A673 (cell line): ENCODE measurements around the gene NBAS. TPM values are rescaled to one million over a fixed set of nuclear protein-coding genes. Genes with fewer than 3 reads are reported as not detected.

Source experiments
- BruUV-seq: library from RNA; stranded (reverse); fragments of 400-500 nt; replicated peaks from 2 replicates; lab custom pipeline; 2021; lab: Mats Ljungman, UMichigan
- CTCF ChIA-PET: fragments of 300-600 bp; sonication (Branson Sonifier 250); formaldehyde crosslinking; loops from one replicate; lab custom pipeline; 2022; ENCODE audit warnings: antibody characterized with exemption; lab: Charles Lee
- POLR2A ChIA-PET: fragments of 300-600 bp; sonication (Branson Sonifier 250); formaldehyde crosslinking; loops from one replicate; lab custom pipeline; 2022; ENCODE audit warnings: antibody characterized with exemption; ENCODE audit not compliant: low non-redundant PET; lab: Charles Lee
- DNase-seq: peaks from one replicate; pipeline ENCODE4 v3.0.0-alpha.2; 2015; ENCODE audit warnings: low spot score
- H3K27ac ChIP-seq: fragments of 200-600 bp; sonication (generic); 2 replicates; pipeline ENCODE4 v1.5.1; 2016; ENCODE audit warnings: mixed run types, low read depth, mild to moderate bottlenecking, mixed read lengths, antibody characterized with exemption, low read length; ENCODE audit not compliant: poor library complexity, severe bottlenecking
- H3K27me3 ChIP-seq: fragments of 200-600 bp; sonication (generic); replicated peaks from 2 replicates; pipeline ENCODE4 v1.6.1; 2017; ENCODE audit warnings: mixed run types, low read depth, mild to moderate bottlenecking, mixed read lengths, antibody characterized with exemption, low read length; ENCODE audit not compliant: insufficient read depth, poor library complexity
- H3K36me3 ChIP-seq: fragments of 200-600 bp; sonication (generic); 2 replicates; pipeline ENCODE4 v1.6.1; 2016; ENCODE audit warnings: mixed run types, mild to moderate bottlenecking, mixed read lengths, antibody characterized with exemption, low read length; ENCODE audit not compliant: insufficient read depth, poor library complexity, severe bottlenecking
- H3K4me1 ChIP-seq: fragments of 200-600 bp; sonication (generic); 2 replicates; pipeline ENCODE4 v1.6.1; 2017; ENCODE audit warnings: mixed run types, mild to moderate bottlenecking, mixed read lengths, antibody characterized with exemption, low read length; ENCODE audit not compliant: insufficient read depth, poor library complexity, severe bottlenecking
- H3K4me3 ChIP-seq: fragments of 200-600 bp; sonication (generic); 2 replicates; pipeline ENCODE4 v1.5.1; 2016; ENCODE audit warnings: low read depth, mixed run types, mild to moderate bottlenecking, mixed read lengths, low read length; ENCODE audit not compliant: poor library complexity, severe bottlenecking
- H3K9me3 ChIP-seq: fragments of 200-600 bp; sonication (generic); 2 replicates; pipeline ENCODE4 v1.6.1; 2016; ENCODE audit warnings: mixed run types, low read depth, mild to moderate bottlenecking, mixed read lengths, antibody characterized with exemption, low read length; ENCODE audit not compliant: poor library complexity, severe bottlenecking
- EZH2 ChIP-seq: fragments of 200-600 bp; sonication (generic); IDR thresholded peaks from 2 replicates; pipeline ENCODE4 v1.6.1; 2017; ENCODE audit warnings: borderline replicate concordance, low read depth, mild to moderate bottlenecking, mixed read lengths, antibody characterized with exemption, low read length; ENCODE audit not compliant: poor library complexity, severe bottlenecking
- intact Hi-C: fragments of 100-400 bp; cut with micrococcal nuclease; formaldehyde crosslinking; loops from one replicate; pipeline ENCODE4 v1.10.0; 2022; ENCODE audit not compliant: unreplicated experiment
- total RNA-seq: library from RNA; stranded (reverse); gene quantifications from 2 replicates; pipeline ENCODE4 v1.2.3, GENCODE V29; 2021
- TF ChIP-seq, protein P1 (sequence below): fragments of 300-800, 200-600 bp; sonication (generic); conservative IDR thresholded peaks from 2 replicates; pipeline ENCODE4 v1.5.1; 2017; ENCODE audit warnings: low read depth, mild to moderate bottlenecking, antibody characterized with exemption, low read length, moderate library complexity, mixed read lengths

NBAS gene
- total RNA-seq, 1 experiment from 2014 or later, result 38.7 TPM

DNA sequence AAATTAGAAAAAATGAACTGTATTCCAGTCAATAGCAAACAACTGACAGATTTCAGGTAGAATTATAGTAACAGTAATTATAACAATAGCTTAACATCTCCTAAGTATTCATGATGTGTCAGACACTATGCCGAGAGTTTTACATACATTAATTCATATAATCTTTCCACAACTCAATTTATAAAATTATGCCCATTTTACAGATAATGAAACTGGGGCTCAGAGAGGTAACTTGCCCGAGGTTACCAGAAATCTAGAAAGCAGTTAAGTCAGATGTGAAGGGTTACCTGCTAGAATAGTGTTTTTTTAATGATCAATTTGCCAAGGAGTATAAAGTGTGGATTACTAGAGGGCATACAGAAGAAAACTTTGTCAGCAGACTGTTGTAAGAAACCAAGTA is 12.2 kb downstream of the NBAS start:
- CTCF ChIA-PET, result no interaction called here
- H3K4me3 ChIP-seq, result no peak overlapping the region
- no peaks in the 10 kb centered on the region for H3K36me3 ChIP-seq
- no peaks in the 10 kb centered on the region for H3K4me1 ChIP-seq
- H3K9me3 ChIP-seq, result no peaks in the 10 kb centered on the region
- no peak for TF ChIP-seq EZH2
- TF ChIP-seq, protein P1, sequence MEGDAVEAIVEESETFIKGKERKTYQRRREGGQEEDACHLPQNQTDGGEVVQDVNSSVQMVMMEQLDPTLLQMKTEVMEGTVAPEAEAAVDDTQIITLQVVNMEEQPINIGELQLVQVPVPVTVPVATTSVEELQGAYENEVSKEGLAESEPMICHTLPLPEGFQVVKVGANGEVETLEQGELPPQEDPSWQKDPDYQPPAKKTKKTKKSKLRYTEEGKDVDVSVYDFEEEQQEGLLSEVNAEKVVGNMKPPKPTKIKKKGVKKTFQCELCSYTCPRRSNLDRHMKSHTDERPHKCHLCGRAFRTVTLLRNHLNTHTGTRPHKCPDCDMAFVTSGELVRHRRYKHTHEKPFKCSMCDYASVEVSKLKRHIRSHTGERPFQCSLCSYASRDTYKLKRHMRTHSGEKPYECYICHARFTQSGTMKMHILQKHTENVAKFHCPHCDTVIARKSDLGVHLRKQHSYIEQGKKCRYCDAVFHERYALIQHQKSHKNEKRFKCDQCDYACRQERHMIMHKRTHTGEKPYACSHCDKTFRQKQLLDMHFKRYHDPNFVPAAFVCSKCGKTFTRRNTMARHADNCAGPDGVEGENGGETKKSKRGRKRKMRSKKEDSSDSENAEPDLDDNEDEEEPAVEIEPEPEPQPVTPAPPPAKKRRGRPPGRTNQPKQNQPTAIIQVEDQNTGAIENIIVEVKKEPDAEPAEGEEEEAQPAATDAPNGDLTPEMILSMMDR, result no peak
- BruUV-seq, result no TSS peak
- intact Hi-C loops, result no loop called here
- no peaks in the 10 kb centered on the region for H3K27me3 ChIP-seq
- DNase-seq, result no peak
- POLR2A ChIA-PET, result no interaction called here
- H3K27ac ChIP-seq, result no peak overlapping the region

DNA sequence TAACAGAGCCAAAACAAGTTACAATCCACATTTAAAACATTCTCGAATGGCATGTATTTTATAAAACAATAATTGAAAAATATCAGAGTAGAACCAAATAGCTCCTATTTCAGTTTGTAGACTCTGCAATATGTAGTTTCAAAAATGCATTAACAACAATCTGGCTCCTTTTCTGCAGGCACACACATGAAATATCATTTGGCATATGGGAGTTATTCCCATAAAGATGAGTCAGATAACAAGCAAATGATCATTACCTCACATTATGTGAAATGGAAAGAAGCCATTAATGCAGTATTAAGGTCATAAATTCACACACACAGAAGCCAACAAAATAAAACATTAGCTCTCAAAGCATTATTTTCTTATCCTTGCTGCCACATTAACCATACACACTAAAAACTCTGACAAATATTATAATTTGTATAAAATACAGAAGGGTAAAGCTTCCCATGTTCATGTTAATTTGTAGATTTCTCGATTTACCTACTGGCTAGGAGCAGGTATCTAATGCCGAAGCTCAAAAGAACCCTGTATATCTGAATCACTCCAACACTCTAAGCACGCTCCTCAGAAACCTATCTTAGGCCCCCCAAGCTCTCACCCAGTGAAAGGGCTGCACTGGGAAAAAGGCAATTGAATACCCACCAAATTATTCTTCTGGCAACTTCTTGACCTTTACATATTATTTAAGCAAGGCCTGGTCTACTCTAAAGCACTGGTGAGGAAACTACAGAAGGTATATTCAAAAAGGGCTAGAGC is 13.8 kb downstream of the NBAS start:
- Histone ChIP-seq H3K9me3 (no peaks in the 10 kb centered on the region), H3K36me3 (no peaks in the 10 kb centered on the region), H3K27ac (no peak overlapping the region), H3K27me3 (no peaks in the 10 kb centered on the region), H3K4me1 (no peaks in the 10 kb centered on the region), H3K4me3 (no peak overlapping the region)
- BruUV-seq, result no TSS peak
- no peak for DNase-seq
- ChIA-PET CTCF (no interaction called here), POLR2A (no interaction called here)
- TF ChIP-seq, protein P1, result no peak
- TF ChIP-seq EZH2, result no peak
- intact Hi-C loops, result no loop called here

DNA sequence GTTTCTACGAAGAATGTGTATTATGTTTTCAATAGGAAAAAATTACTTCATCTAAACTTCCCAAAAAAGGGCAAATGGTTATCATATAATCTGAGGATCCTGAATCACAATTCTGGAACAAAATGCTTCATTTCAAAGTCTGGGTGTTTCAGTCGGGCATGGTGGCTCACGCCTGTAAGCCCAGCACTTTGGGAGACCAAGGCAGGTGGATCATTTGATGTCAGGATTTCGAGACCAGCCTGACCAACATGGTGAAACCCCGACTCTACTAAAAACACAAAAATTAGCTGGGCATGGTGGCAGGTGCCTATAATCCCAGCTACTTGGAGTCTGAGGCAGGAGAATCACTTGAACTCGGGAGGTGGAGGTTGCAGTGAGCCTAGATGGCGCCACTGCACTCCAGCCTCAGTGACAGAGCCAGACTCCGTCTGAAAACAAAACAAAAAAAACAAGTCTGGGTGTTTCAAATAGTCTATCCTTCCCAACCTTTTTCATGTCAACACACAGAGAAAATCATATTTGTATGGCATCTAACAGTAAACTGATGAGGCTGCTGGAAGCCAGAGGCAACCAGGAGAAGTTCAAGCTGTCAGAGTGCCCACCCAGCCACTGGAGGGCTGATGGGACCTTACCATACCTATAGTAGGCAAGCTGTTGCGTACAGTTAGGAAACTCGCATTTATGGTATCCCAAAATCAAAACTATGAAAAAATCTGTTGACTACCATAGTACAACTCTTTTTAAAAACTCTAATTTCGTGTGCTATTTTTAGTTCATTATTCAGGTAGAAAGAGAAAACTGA is 14.6 kb downstream of the NBAS start:
- POLR2A ChIA-PET, result no interaction called here

More for the DNA sequence above, 14.6 kb downstream of the NBAS start:
- Histone ChIP-seq H3K9me3 (no peaks in the 10 kb centered on the region), H3K36me3 (no peaks in the 10 kb centered on the region), H3K27ac (no peak overlapping the region), H3K27me3 (no peaks in the 10 kb centered on the region), H3K4me1 (no peaks in the 10 kb centered on the region), H3K4me3 (no peak overlapping the region)
- CTCF ChIA-PET, result no interaction called here
- TF ChIP-seq EZH2, result no peak
- TF ChIP-seq, protein P1, result peak; percentile 60
- BruUV-seq, result no TSS peak
- no peak for DNase-seq
- intact Hi-C loops, result no loop called here
